ENCODE measurements around the gene RAMP1.
"Not testable (repeated sequence)": the region's sequence is repeated elsewhere in the genome, so short reads cannot be mapped to it uniquely, and the experiment has no call there.

RAMP1 gene

GRCh38 chr2:237951354-237951753, 91.9 kb downstream of the RAMP1 start:
- not testable (repeated sequence) for DNase-seq (ENCODE audit: low read depth)

GRCh38 chr2:237951878-237952277, 92.5 kb downstream of the RAMP1 start:
- DNase-seq (ENCODE audit: low read depth): no peak

GRCh38 chr2:237952851-237953250, 93.4 kb downstream of the RAMP1 start:
- no peak for DNase-seq (ENCODE audit: low read depth)

- no peak for DNase-seq (ENCODE audit: low read depth)
Measured at GRCh38 chr2:237955640-237956401, 96.4 kb downstream of the RAMP1 start.

DNA sequence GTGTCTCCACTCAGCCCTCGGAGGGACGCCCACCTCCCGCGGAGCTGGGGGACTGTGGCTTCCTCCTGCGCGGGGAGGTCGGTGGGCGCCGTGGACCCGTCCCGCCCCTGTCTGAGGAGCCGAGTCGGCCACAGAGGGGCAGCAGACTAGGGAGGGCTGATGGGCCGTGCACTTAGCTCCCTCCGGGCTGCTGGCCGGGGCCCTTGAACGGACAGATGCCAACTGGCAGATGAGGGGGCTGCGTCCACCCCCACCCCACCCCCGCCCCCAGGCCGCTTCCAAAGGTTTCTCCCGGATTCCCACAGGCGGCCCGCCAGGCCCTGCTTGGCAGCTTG, 96.9 kb downstream of the RAMP1 start:
- no peak for DNase-seq (ENCODE audit: low read depth)

DNA sequence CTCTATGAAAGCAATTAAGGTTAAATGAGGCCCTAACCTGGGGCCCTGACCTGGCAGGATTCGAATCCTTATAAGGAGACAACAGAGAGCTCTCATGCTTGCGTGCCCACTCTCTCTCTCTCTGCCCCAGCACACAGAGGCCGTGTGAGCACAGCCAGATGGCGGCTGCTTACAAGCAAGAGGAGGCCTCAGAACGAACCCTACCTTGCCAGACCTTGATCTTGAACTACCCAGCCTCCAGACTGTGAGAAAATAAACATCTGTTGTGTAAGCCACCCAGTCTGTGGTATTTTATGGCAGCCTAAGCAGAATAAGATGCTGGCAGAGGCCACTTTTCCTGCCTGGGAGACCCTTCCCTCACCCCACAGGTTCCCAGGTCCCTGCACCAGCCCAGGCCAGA, 102.2 kb downstream of the RAMP1 start:
- DNase-seq (ENCODE audit: low read depth): no peak
